Upper lobe of left lung (tissue), 6 donors: ENCODE data around the gene ZNRF4. TPM values are rescaled to one million over a fixed set of nuclear protein-coding genes. Genes with fewer than 3 reads are reported as not detected.

Source experiments
- ATAC-seq, 2 donors: fragments of 200-7000 bp; cut with Tn5 transposase; one replicate each; pipeline ENCODE4 v1.9.1; 2022; ENCODE audit warnings: mild to moderate bottlenecking in 2 of 2, moderate library complexity in 2 of 2; ENCODE audit not compliant: low FRiP score in 2 of 2
- DNase-seq, 2 donors: peaks; one replicate each; pipeline ENCODE4 v3.0.0-alpha.2; 2019 to 2020
- H3K27ac ChIP-seq, 4 donors: fragments of 200-600 bp; sonication (generic); one replicate each; pipeline ENCODE4 v1.5.1; 2016 to 2019
- H3K27me3 ChIP-seq, 4 donors: fragments of 200-600 bp; sonication (generic); one replicate each; pipeline ENCODE4 v1.5.1; 2017 to 2019
- H3K36me3 ChIP-seq, 4 donors: fragments of 200-600 bp; sonication (generic); one replicate each; pipeline ENCODE4 v1.5.1; 2016 to 2019
- H3K4me1 ChIP-seq, 4 donors: fragments of 200-600 bp; sonication (generic); one replicate each; pipeline ENCODE4 v1.5.1; 2018 to 2019
- H3K4me3 ChIP-seq, 4 donors: fragments of 200-600 bp; sonication (generic); one replicate each; pipeline ENCODE4 v1.5.1; 2017 to 2019; ENCODE audit warnings: mild to moderate bottlenecking in 2 of 4, moderate library complexity in 1 of 4
- H3K9me3 ChIP-seq, 4 donors: fragments of 200-600 bp; sonication (generic); one replicate each; pipeline ENCODE4 v1.5.1; 2018 to 2019
- CTCF ChIP-seq, 6 experiments: fragments of 450-650 bp in 4 of 6; fragments of 200-600 bp in 2 of 6; sonication (generic) in 2 of 6; IDR thresholded peaks; one replicate each; pipeline ENCODE4 v1.5.1; 2016 to 2019; ENCODE audit warnings: antibody characterized with exemption in 6 of 6
- EP300 ChIP-seq, 4 donors: sonication (generic); formaldehyde crosslinking; IDR thresholded peaks; one replicate each; pipeline ENCODE4 v1.5.1; 2017; ENCODE audit warnings: antibody characterized with exemption in 4 of 4, control low read depth in 2 of 4
- POLR2A ChIP-seq, 4 donors: fragments of 450-650 bp; IDR thresholded peaks; one replicate each; pipeline ENCODE4 v1.5.1; 2016 to 2017; ENCODE audit warnings: antibody characterized with exemption in 4 of 4, mild to moderate bottlenecking in 2 of 4
- POLR2AphosphoS5 ChIP-seq, 2 donors: sonication (generic); formaldehyde crosslinking; IDR thresholded peaks; one replicate each; pipeline ENCODE4 v1.5.1; 2017; ENCODE audit warnings: antibody characterized with exemption in 2 of 2
- WGBS, 2 donors: methylation state at CpG; one replicate each; pipeline ENCODE4 v1.1.5; 2017 to 2018; 5-methylcytosine and 5-hydroxymethylcytosine counted together
- total RNA-seq, 6 donors: library from RNA; depleted of rRNA in 4 of 6; stranded (reverse); fragments of >200 nt in 4 of 6; gene quantifications; one replicate each; pipeline versions ENCODE4 v1.1.0 to v1.2.1, GENCODE V29; 2016 to 2021
- donor health status: DM: no; HTN: no; CAD: no; lungs with moderate emphysema.
- donor health status: DM: no; HTN: yes; CAD: no; lungs with severe emphysema.

ZNRF4 gene
- total RNA-seq, 6 donors from 2014 or later: not detected

- Histone ChIP-seq H3K27me3 (no peaks in the 10 kb centered on the region), H3K4me3 (no peak overlapping the region), H3K27ac (no peak overlapping the region), H3K4me1 (no peaks in the 10 kb centered on the region), H3K36me3 (no peaks in the 10 kb centered on the region), H3K9me3 (no peaks in the 10 kb centered on the region)
- DNase-seq (no peak), ATAC-seq (no peak)
- TF ChIP-seq POLR2A (IDR thresholded peaks at IDR 0.05): no peak
- no peak for TF ChIP-seq EP300 (IDR thresholded peaks at IDR 0.05)
- no peak for TF ChIP-seq POLR2AphosphoS5 (IDR thresholded peaks at IDR 0.05)
- no peak for TF ChIP-seq CTCF (IDR thresholded peaks at IDR 0.05)
- 27 to 40% methylated on average over 5 of the region's 5 CpGs for WGBS, 2 donors
These were observed 9.6 kb upstream of the ZNRF4 start for GRCh38 chr19:5445561-5446055.

GRCh38 chr19:5447700-5448311 lies 7.4 kb upstream of the ZNRF4 start:
- no peak for TF ChIP-seq POLR2A (IDR thresholded peaks at IDR 0.05)
- no peak for TF ChIP-seq EP300 (IDR thresholded peaks at IDR 0.05)
- H3K36me3 ChIP-seq: no peaks in the 10 kb centered on the region
- H3K27me3 ChIP-seq: peaks cover 0 to 5% (median 0%) of the 10 kb centered on the region in 4 donors
- no peak for DNase-seq
- 35 to 41% methylated on average over 15 of the region's 15 CpGs for WGBS, 2 donors
- no peaks in the 10 kb centered on the region for H3K9me3 ChIP-seq
- H3K4me1 ChIP-seq: no peaks in the 10 kb centered on the region
- H3K27ac ChIP-seq: no peak overlapping the region
- no peak for ATAC-seq
- H3K4me3 ChIP-seq: no peak overlapping the region

- 46 to 53% methylated on average over 15 of the region's 15 CpGs for WGBS, 2 donors
- DNase-seq (no peak), ATAC-seq (no peak)
- Histone ChIP-seq H3K4me3 (no peak overlapping the region), H3K27me3 (peaks cover 0 to 5% (median 0%) of the 10 kb centered on the region in 4 donors), H3K36me3 (no peaks in the 10 kb centered on the region), H3K9me3 (no peaks in the 10 kb centered on the region), H3K4me1 (no peaks in the 10 kb centered on the region), H3K27ac (no peak overlapping the region)
- TF ChIP-seq POLR2A (IDR thresholded peaks at IDR 0.05) (no peak), CTCF (IDR thresholded peaks at IDR 0.05) (no peak), POLR2AphosphoS5 (IDR thresholded peaks at IDR 0.05) (no peak), EP300 (IDR thresholded peaks at IDR 0.05) (no peak)
These were observed 6.8 kb upstream of the ZNRF4 start for GRCh38 chr19:5448374-5448773.

- no peaks in the 10 kb centered on the region for H3K4me1 ChIP-seq
- TF ChIP-seq POLR2AphosphoS5 (IDR thresholded peaks at IDR 0.05) (no peak), CTCF (IDR thresholded peaks at IDR 0.05) (no peak), EP300 (IDR thresholded peaks at IDR 0.05) (no peak), POLR2A (IDR thresholded peaks at IDR 0.05) (no peak)
- no peak overlapping the region for H3K4me3 ChIP-seq
- no peaks in the 10 kb centered on the region for H3K36me3 ChIP-seq
- H3K9me3 ChIP-seq: no peaks in the 10 kb centered on the region
- H3K27me3 ChIP-seq: peaks cover 0 to 5% (median 0%) of the 10 kb centered on the region in 4 donors
- DNase-seq: no peak
- ATAC-seq: no peak
- no peak overlapping the region for H3K27ac ChIP-seq
- WGBS, 2 donors: 51 to 54% methylated on average over 9 of the region's 9 CpGs
These were observed 4.6 kb upstream of the ZNRF4 start for GRCh38 chr19:5450482-5451126.

- no peak for TF ChIP-seq POLR2AphosphoS5 (IDR thresholded peaks at IDR 0.05)
- no peak for TF ChIP-seq EP300 (IDR thresholded peaks at IDR 0.05)
- TF ChIP-seq CTCF (IDR thresholded peaks at IDR 0.05): no peak
- TF ChIP-seq POLR2A (IDR thresholded peaks at IDR 0.05): no peak
- ATAC-seq: no peak
- peaks cover 0 to 5% (median 0%) of the 10 kb centered on the region in 4 donors for H3K27me3 ChIP-seq
- WGBS, 2 donors: 66% methylated on average over 10 of the region's 10 CpGs; no CpG with 5 or more reads in 1 of the 2 donors
- peak in 1 of 2 donors; percentile 57 for DNase-seq
- H3K27ac ChIP-seq: no peak overlapping the region
- H3K4me1 ChIP-seq: no peaks in the 10 kb centered on the region
- H3K9me3 ChIP-seq: no peaks in the 10 kb centered on the region
- H3K4me3 ChIP-seq: no peak overlapping the region
- H3K36me3 ChIP-seq: no peaks in the 10 kb centered on the region
These were observed 3.7 kb upstream of the ZNRF4 start for GRCh38 chr19:5451494-5451893.
